KOPT-K1 (cell line): ENCODE results near the gene SRD5A2.

ENCODE experiments used
- H3K27ac ChIP-seq: fragments of 200-600 bp; sonication (generic); 2 replicates; pipeline ENCODE4 v1.5.1; 2016; ENCODE audit warnings: antibody characterized with exemption, mild to moderate bottlenecking, low read depth, low read length; ENCODE audit not compliant: poor library complexity, severe bottlenecking
- H3K36me3 ChIP-seq: fragments of 200-600 bp; sonication (generic); 2 replicates; pipeline ENCODE4 v1.5.1; 2017; ENCODE audit warnings: antibody characterized with exemption, mild to moderate bottlenecking, low read length, moderate library complexity; ENCODE audit not compliant: insufficient read depth
- H3K9me3 ChIP-seq: fragments of 200-600 bp; sonication (generic); 2 replicates; pipeline ENCODE4 v1.5.1; 2017; ENCODE audit warnings: antibody characterized with exemption, low read length, mild to moderate bottlenecking; ENCODE audit not compliant: insufficient read depth, poor library complexity, severe bottlenecking

The SRD5A2 gene

GRCh38 chr2:31580321-31581117 is at the start of gene SRD5A2:
Gene SRD5A2, minus strand, starts transcription at chr2:31580938. Its CDS starts 38 bp downstream, at chr2:31580900.
- no peak within 1 kb of the TSS for H3K27ac ChIP-seq
- no peaks in the 10 kb centered on the region for H3K9me3 ChIP-seq
- no peaks in the 10 kb centered on the region for H3K36me3 ChIP-seq

- Histone ChIP-seq H3K9me3 (no peaks in the 10 kb centered on the region), H3K36me3 (no peaks in the 10 kb centered on the region), H3K27ac (no peak overlapping the region)
Observed at GRCh38 chr2:31606509-31606908, 25.8 kb upstream of the SRD5A2 start.

- Histone ChIP-seq H3K27ac (no peak overlapping the region), H3K9me3 (no peaks in the 10 kb centered on the region), H3K36me3 (no peaks in the 10 kb centered on the region)
Observed at GRCh38 chr2:31598694-31599093, 18.0 kb upstream of the SRD5A2 start.

GRCh38 chr2:31586230-31586629 is 5.5 kb upstream of the SRD5A2 start:
- Histone ChIP-seq H3K36me3 (no peaks in the 10 kb centered on the region), H3K27ac (no peak overlapping the region), H3K9me3 (no peaks in the 10 kb centered on the region)

- Histone ChIP-seq H3K36me3 (no peaks in the 10 kb centered on the region), H3K9me3 (no peaks in the 10 kb centered on the region), H3K27ac (no peak overlapping the region)
Observed at GRCh38 chr2:31581124-31581795, 522 bp upstream of the SRD5A2 start.

- no peak overlapping the region for H3K27ac ChIP-seq
- H3K36me3 ChIP-seq, result no peaks in the 10 kb centered on the region
- no peaks in the 10 kb centered on the region for H3K9me3 ChIP-seq
Observed at GRCh38 chr2:31579996-31580320, 780 bp downstream of the SRD5A2 start.

GRCh38 chr2:31578316-31578715 is 2.4 kb downstream of the SRD5A2 start:
- no peak overlapping the region for H3K27ac ChIP-seq
- no peaks in the 10 kb centered on the region for H3K36me3 ChIP-seq
- no peaks in the 10 kb centered on the region for H3K9me3 ChIP-seq

GRCh38 chr2:31577143-31577542 is 3.6 kb downstream of the SRD5A2 start:
- H3K27ac ChIP-seq, result no peak overlapping the region
- H3K9me3 ChIP-seq, result no peaks in the 10 kb centered on the region
- no peaks in the 10 kb centered on the region for H3K36me3 ChIP-seq

- no peaks in the 10 kb centered on the region for H3K36me3 ChIP-seq
- no peaks in the 10 kb centered on the region for H3K9me3 ChIP-seq
- no peak overlapping the region for H3K27ac ChIP-seq
Observed at GRCh38 chr2:31568585-31569201, 12.0 kb downstream of the SRD5A2 start.

GRCh38 chr2:31567679-31568078 is 13.1 kb downstream of the SRD5A2 start:
- Histone ChIP-seq H3K27ac (no peak overlapping the region), H3K36me3 (no peaks in the 10 kb centered on the region), H3K9me3 (no peaks in the 10 kb centered on the region)

- Histone ChIP-seq H3K36me3 (no peaks in the 10 kb centered on the region), H3K27ac (no peak overlapping the region), H3K9me3 (no peaks in the 10 kb centered on the region)
Observed at GRCh38 chr2:31563273-31563839, 17.4 kb downstream of the SRD5A2 start.

GRCh38 chr2:31561823-31562222 is 18.9 kb downstream of the SRD5A2 start:
- Histone ChIP-seq H3K9me3 (no peaks in the 10 kb centered on the region), H3K36me3 (no peaks in the 10 kb centered on the region), H3K27ac (no peak overlapping the region)

GRCh38 chr2:31558401-31559295 is 22.1 kb downstream of the SRD5A2 start:
- Histone ChIP-seq H3K36me3 (no peaks in the 10 kb centered on the region), H3K9me3 (no peaks in the 10 kb centered on the region), H3K27ac (no peak overlapping the region)

GRCh38 chr2:31556940-31557339 is 23.8 kb downstream of the SRD5A2 start:
- H3K36me3 ChIP-seq, result no peaks in the 10 kb centered on the region
- no peak overlapping the region for H3K27ac ChIP-seq
- H3K9me3 ChIP-seq, result no peaks in the 10 kb centered on the region
